Measurements from ENCODE around the gene PAM.

- TF ChIP-seq EZH2phosphoT487 (conservative IDR thresholded peaks at IDR 0.05; ENCODE audit: low read length) (no peak), CTCF (IDR thresholded peaks at IDR 0.05; ENCODE audit: insufficient read depth, low read length, poor library complexity, severe bottlenecking) (no peak)
Observed at GRCh38 chr5:102981957-102982635, 227.0 kb downstream of the PAM start.
